ENCODE results near the gene KRT2. TPM values are rescaled to one million over a fixed set of nuclear protein-coding genes. Genes with fewer than 3 reads are reported as not detected.

The KRT2 gene
- total and polyA plus RNA-seq, 2 of the 4 experiments (the other 2 are of a cell fraction) = not detected

DNA sequence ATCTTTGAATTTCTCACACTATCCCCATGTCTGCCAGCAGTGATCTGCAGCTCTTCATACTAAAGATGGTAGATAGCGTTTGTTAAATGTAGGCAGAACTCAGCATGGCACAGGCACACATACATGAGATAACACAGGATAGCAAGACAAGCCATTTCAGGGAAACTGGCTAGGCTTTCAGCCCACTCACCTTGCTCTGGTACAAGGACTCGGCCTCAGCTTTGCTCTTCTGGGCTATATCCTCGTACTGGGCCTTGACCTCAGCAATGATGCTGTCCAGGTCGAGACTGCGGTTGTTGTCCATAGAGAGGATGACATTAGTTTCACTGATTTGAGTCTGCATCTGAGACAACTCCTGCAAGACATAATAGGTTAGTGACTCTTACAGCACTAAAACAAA, 25.1 kb upstream of the KRT2 start:
- dilution Hi-C loops (cut with HindIII; ENCODE audit: low sequenced_read_pairs, unreplicated experiment) = no loop called here
- POLR2A ChIA-PET (ENCODE audit: unreplicated experiment) = interaction anchor here (0.6 kb wide), 1 partner anchor 1173 kb away, joined by 3 read pairs; no protein-coding TSS in a partner anchor
- H2BK120ac ChIP-seq (ENCODE audit: low read depth, low read length) = no peak overlapping the region
- H3K79me1 ChIP-seq (ENCODE audit: low read depth in 1 of 2, low read length in 2 of 2) = no peaks in the 10 kb centered on the region
- no peaks in the 10 kb centered on the region for H3K36me3 ChIP-seq (ENCODE audit: control insufficient read depth, insufficient read depth, low read length)
- H2AK9ac ChIP-seq (replicated peaks; ENCODE audit: low read depth, low read length, poor library complexity) = no peak overlapping the region
- no peak overlapping the region for H4K8ac ChIP-seq (ENCODE audit: low read depth in 2 of 2, low read length in 2 of 2)
- H3K23ac ChIP-seq (ENCODE audit: low read depth, low read length) = no peak overlapping the region
- no peak overlapping the region for H2BK20ac ChIP-seq (ENCODE audit: low read depth, low read length)
- H3K27me3 ChIP-seq (ENCODE audit: control insufficient read depth, insufficient read depth, low read length) = peaks cover 28% of the 10 kb centered on the region
- no peak overlapping the region for H4K5ac ChIP-seq (ENCODE audit: low read depth, low read length)
- H3K4me3 ChIP-seq (ENCODE audit: insufficient read depth, low read depth, low read length) = no peak overlapping the region
- no TSS peak for BruUV-seq (replicated peaks)
- H2AK5ac ChIP-seq (ENCODE audit: low read depth, low read length) = no peak overlapping the region
- no peaks in the 10 kb centered on the region for H4K20me1 ChIP-seq (ENCODE audit: insufficient read depth, low read length)
- no peaks in the 10 kb centered on the region for H3K4me1 ChIP-seq (ENCODE audit: control insufficient read depth, insufficient read depth, low read length)
- no peak overlapping the region for H4K91ac ChIP-seq (ENCODE audit: insufficient read depth, low read depth, low read length)
- no peak overlapping the region for H3K14ac ChIP-seq (replicated peaks; ENCODE audit: low read depth, low read length)
- no peak overlapping the region for H2BK15ac ChIP-seq (ENCODE audit: low read depth, low read length)
- in situ Hi-C loops (cut with MboI; ENCODE audit: low sequenced_read_pairs) = no loop called here
- intact Hi-C loops (cut with micrococcal nuclease) = no loop called here
- ATAC-seq (ENCODE audit: low read depth) (no peak), DNase-seq (no peak)
- no peaks in the 10 kb centered on the region for H3K9me1 ChIP-seq (ENCODE audit: insufficient read depth, low read length)
- TF ChIP-seq SMC3 (IDR thresholded peaks at IDR 0.05; ENCODE audit: low read depth, low read length) (no peak), POLR2A (IDR thresholded peaks at IDR 0.05; ENCODE audit: low read depth, low read length) (no peak), USF2 (IDR thresholded peaks at IDR 0.05; ENCODE audit: low read depth, low read length) (no peak)
- no CpG with 5 or more reads among the region's 5 CpGs for WGBS, 2 experiments (ENCODE audit: extremely low coverage in 2 of 2, insufficient read length in 1 of 2)
- H2AFZ ChIP-seq (replicated peaks; ENCODE audit: low read length, poor library complexity) = no peak overlapping the region
- H3K4me2 ChIP-seq (ENCODE audit: low read depth, low read length) = no peak overlapping the region
- no peak overlapping the region for H3K27ac ChIP-seq (ENCODE audit: insufficient read depth, low read length)
- no peaks in the 10 kb centered on the region for H3K9me3 ChIP-seq (ENCODE audit: control insufficient read depth, insufficient read depth, low read length)
- H3K4ac ChIP-seq (ENCODE audit: low read depth, low read length) = no peak overlapping the region
- no peak overlapping the region for H3K56ac ChIP-seq (ENCODE audit: extremely low read depth, insufficient read depth, low read length)
- no peak overlapping the region for H3K18ac ChIP-seq (ENCODE audit: low read depth, low read length)
- no peak overlapping the region for H2BK5ac ChIP-seq (ENCODE audit: low read depth, low read length, poor library complexity, severe bottlenecking)
- CTCF ChIA-PET = no interaction called here
- H3K9ac ChIP-seq (ENCODE audit: low read depth, low read length) = no peak overlapping the region

All from IMR-90 (cell line).